Measurements from ENCODE around the gene CPED1. TPM values are rescaled to one million over a fixed set of nuclear protein-coding genes. Genes with fewer than 3 reads are reported as not detected.

CPED1 gene
- total RNA-seq, 1 donor from 2014 or later = 4.3 TPM

DNA sequence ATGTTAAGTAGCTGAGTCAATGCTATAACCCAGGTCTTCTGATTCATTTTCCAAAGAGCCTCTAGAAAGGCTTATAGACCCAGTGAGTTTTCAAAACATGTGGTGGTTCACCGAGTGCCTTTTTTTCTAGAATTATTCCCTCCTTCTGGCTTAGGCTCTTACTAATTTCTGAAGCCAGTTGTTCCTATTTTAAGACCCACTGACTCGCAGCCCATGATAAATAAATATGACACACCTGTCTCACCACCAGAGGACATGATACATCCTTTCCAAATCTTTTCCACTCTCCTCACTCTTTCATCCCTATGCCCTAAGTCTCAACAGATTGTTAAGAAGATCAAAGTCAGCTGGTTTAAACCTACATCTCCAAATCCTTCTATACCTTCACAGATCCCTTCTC lies 214.3 kb downstream of the CPED1 start:
- Mint-ChIP-seq H3K9me3 (no peaks in the 10 kb centered on the region), H3K4me3 (no peak overlapping the region), H3K36me3 (ENCODE audit: low read depth) (no peaks in the 10 kb centered on the region), H3K4me1 (peaks cover 8% of the 10 kb centered on the region), H3K27me3 (ENCODE audit: low read depth) (no peaks in the 10 kb centered on the region), H3K27ac (ENCODE audit: unreplicated experiment) (no peak overlapping the region)
- TF ChIP-seq, protein P1, sequence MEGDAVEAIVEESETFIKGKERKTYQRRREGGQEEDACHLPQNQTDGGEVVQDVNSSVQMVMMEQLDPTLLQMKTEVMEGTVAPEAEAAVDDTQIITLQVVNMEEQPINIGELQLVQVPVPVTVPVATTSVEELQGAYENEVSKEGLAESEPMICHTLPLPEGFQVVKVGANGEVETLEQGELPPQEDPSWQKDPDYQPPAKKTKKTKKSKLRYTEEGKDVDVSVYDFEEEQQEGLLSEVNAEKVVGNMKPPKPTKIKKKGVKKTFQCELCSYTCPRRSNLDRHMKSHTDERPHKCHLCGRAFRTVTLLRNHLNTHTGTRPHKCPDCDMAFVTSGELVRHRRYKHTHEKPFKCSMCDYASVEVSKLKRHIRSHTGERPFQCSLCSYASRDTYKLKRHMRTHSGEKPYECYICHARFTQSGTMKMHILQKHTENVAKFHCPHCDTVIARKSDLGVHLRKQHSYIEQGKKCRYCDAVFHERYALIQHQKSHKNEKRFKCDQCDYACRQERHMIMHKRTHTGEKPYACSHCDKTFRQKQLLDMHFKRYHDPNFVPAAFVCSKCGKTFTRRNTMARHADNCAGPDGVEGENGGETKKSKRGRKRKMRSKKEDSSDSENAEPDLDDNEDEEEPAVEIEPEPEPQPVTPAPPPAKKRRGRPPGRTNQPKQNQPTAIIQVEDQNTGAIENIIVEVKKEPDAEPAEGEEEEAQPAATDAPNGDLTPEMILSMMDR (conservative IDR thresholded peaks at IDR 0.05) = no peak
- no peak for DNase-seq (ENCODE audit: low read depth, low spot score)

DNA sequence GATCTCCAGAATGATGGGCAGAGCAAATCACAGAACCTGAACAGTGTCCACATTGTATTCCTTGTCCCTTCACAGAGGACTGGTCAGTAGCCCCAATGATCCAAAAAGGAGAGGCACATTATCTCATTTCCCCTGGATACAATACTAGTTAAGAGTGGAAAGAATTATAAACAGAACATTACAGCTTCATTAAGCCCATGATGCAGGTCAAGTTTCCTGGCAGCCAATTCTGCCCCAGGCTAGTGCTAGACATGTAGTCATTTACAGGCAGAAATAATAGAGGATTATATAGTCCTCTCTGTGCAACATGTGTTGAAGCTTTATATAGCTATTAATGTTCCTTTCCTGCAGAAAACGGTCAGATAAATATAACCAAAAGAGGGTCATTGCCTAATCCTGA lies 216.0 kb downstream of the CPED1 start:
- TF ChIP-seq, protein P1 (conservative IDR thresholded peaks at IDR 0.05) = no peak
- Mint-ChIP-seq H3K4me1 (peaks cover 8% of the 10 kb centered on the region), H3K9me3 (no peaks in the 10 kb centered on the region), H3K27me3 (ENCODE audit: low read depth) (no peaks in the 10 kb centered on the region), H3K27ac (ENCODE audit: unreplicated experiment) (no peak overlapping the region), H3K4me3 (no peak overlapping the region), H3K36me3 (ENCODE audit: low read depth) (no peaks in the 10 kb centered on the region)
- DNase-seq (ENCODE audit: low read depth, low spot score) = no peak

DNA sequence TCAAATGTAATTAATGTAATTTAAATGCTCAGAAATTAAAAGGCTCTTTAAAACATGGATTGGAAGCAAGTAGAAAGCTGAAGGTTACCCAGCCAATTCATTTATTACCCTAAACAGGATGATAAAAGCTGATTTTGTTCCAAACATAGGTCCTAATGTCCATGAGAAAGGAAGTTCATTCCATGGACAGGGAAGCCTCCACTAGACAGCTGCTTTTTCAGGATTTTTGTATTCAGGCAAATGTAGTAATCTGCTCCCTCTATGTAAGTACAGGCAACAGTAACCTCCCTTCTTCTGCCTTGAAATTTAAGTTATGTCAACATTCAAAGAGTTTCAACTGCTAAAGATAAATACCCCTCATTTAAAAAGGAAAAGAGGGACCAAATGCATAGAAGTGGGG lies 217.3 kb downstream of the CPED1 start:
- no peaks in the 10 kb centered on the region for H3K27me3 Mint-ChIP-seq (ENCODE audit: low read depth)
- H3K36me3 Mint-ChIP-seq (ENCODE audit: low read depth) = no peaks in the 10 kb centered on the region
- no peaks in the 10 kb centered on the region for H3K9me3 Mint-ChIP-seq
- H3K4me1 Mint-ChIP-seq = peaks cover 8% of the 10 kb centered on the region
- H3K27ac Mint-ChIP-seq (ENCODE audit: unreplicated experiment) = no peak overlapping the region
- no peak for DNase-seq (ENCODE audit: low read depth, low spot score)
- H3K4me3 Mint-ChIP-seq = no peak overlapping the region
- TF ChIP-seq, protein P1 (conservative IDR thresholded peaks at IDR 0.05) = no peak

GRCh38 chr7:121211253-121211652 lies 222.7 kb downstream of the CPED1 start:
- TF ChIP-seq, protein P1 (conservative IDR thresholded peaks at IDR 0.05) = no peak
- Mint-ChIP-seq H3K4me3 (no peak overlapping the region), H3K4me1 (no peaks in the 10 kb centered on the region), H3K27me3 (ENCODE audit: low read depth) (no peaks in the 10 kb centered on the region), H3K9me3 (no peaks in the 10 kb centered on the region), H3K36me3 (ENCODE audit: low read depth) (no peaks in the 10 kb centered on the region), H3K27ac (ENCODE audit: unreplicated experiment) (no peak overlapping the region)
- no peak for DNase-seq (ENCODE audit: low read depth, low spot score)

DNA sequence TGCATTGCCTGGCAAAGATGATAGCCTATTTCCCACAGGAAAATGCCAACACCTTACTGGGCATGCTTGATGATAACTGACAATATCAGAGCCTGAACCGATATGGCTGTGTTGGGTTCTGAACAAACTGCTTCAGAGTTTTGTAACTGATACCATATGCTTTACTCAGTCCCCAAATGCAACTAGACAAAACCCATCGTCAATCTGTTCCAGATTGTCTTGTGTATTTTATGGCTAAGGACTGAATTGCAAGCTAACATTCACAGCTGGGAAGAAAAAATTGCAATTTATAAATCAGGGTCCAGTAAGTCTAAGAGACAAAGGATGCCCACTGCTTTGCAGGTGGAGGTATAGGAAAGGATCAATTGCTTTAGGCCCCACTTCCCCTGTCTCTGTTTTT lies 223.5 kb downstream of the CPED1 start:
- H3K4me1 Mint-ChIP-seq = no peaks in the 10 kb centered on the region
- no peak for DNase-seq (ENCODE audit: low read depth, low spot score)
- H3K27ac Mint-ChIP-seq (ENCODE audit: unreplicated experiment) = no peak overlapping the region
- H3K27me3 Mint-ChIP-seq (ENCODE audit: low read depth) = no peaks in the 10 kb centered on the region
- H3K36me3 Mint-ChIP-seq (ENCODE audit: low read depth) = no peaks in the 10 kb centered on the region
- TF ChIP-seq, protein P1 (conservative IDR thresholded peaks at IDR 0.05) = no peak
- no peaks in the 10 kb centered on the region for H3K9me3 Mint-ChIP-seq
- H3K4me3 Mint-ChIP-seq = no peak overlapping the region

DNA sequence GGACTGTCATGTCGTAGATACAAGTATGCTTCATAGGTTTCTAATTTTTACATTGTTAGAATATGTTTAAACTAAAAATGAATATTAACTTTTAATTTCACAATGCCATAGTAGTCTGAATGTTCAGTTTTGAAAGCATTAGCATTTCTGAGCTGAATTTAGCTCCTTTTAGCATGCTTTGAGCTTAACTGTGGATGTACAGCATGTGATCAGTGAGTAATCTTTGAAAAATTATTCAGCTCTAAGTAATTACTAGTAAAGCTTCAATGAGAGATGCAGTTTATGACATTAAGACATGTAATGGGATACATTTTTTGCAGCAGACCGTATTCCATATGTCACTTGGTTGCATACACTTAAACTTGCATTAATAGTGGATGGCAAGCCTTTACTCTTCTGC lies 226.1 kb downstream of the CPED1 start:
- Mint-ChIP-seq H3K9me3 (no peaks in the 10 kb centered on the region), H3K4me3 (no peak overlapping the region), H3K36me3 (ENCODE audit: low read depth) (no peaks in the 10 kb centered on the region), H3K27ac (ENCODE audit: unreplicated experiment) (no peak overlapping the region), H3K4me1 (no peaks in the 10 kb centered on the region), H3K27me3 (ENCODE audit: low read depth) (no peaks in the 10 kb centered on the region)
- TF ChIP-seq, protein P1 (conservative IDR thresholded peaks at IDR 0.05) = no peak
- no peak for DNase-seq (ENCODE audit: low read depth, low spot score)
